ENCODE results near the gene RPL27A.

DNA sequence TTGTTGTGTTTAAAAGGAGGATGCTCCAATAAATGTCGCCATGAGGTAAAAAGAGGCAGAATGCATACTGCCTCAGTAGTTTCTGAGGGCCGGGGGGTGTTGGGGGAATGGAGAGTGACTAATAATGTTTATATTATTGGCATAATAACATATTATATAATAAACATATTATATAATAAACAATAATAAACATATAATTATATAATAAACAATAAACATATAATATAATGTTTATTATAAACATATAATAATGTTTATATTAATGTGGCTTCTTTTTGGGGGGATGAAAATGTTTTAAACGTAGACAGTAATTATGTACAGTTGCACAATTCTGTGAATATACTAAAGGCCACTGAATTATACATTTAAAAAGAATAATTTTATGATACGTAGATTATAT lies 35.7 kb upstream of the RPL27A start:
- TF ChIP-seq POLR2A (IDR thresholded peaks at IDR 0.05) = no peak
- TF ChIP-seq, protein P1, sequence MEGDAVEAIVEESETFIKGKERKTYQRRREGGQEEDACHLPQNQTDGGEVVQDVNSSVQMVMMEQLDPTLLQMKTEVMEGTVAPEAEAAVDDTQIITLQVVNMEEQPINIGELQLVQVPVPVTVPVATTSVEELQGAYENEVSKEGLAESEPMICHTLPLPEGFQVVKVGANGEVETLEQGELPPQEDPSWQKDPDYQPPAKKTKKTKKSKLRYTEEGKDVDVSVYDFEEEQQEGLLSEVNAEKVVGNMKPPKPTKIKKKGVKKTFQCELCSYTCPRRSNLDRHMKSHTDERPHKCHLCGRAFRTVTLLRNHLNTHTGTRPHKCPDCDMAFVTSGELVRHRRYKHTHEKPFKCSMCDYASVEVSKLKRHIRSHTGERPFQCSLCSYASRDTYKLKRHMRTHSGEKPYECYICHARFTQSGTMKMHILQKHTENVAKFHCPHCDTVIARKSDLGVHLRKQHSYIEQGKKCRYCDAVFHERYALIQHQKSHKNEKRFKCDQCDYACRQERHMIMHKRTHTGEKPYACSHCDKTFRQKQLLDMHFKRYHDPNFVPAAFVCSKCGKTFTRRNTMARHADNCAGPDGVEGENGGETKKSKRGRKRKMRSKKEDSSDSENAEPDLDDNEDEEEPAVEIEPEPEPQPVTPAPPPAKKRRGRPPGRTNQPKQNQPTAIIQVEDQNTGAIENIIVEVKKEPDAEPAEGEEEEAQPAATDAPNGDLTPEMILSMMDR (IDR thresholded peaks at IDR 0.05) = no peak
